GM23338 (cell line): ENCODE measurements around the gene CKS1B. TPM values are rescaled to one million over a fixed set of nuclear protein-coding genes. Genes with fewer than 3 reads are reported as not detected.

Experiments
- CREB1 ChIP-seq: fragments of 250-450 bp; sonication (Bioruptor Pico); IDR thresholded peaks from 2 replicates; pipeline ENCODE4 v1.5.0; 2020; ENCODE audit warnings: low read depth, mild to moderate bottlenecking, moderate library complexity
- EZH2 ChIP-seq: fragments of 200-600 bp; sonication (generic); IDR thresholded peaks from one replicate; pipeline ENCODE4 v1.8.0; 2017; ENCODE audit warnings: antibody characterized with exemption, mild to moderate bottlenecking, low read depth; ENCODE audit not compliant: unreplicated experiment
- EZH2phosphoT487 ChIP-seq: fragments of 200-600 bp; sonication (generic); IDR thresholded peaks from one replicate; pipeline ENCODE4 v1.8.1; 2018; ENCODE audit warnings: antibody characterized with exemption; ENCODE audit not compliant: unreplicated experiment
- NANOG ChIP-seq: IDR thresholded peaks from 2 replicates; pipeline ENCODE4 v1.6.1; 2016; ENCODE audit warnings: antibody characterized with exemption, borderline replicate concordance
- ZNF331 ChIP-seq: fragments of 250-450 bp; sonication (Bioruptor Pico); IDR thresholded peaks from 2 replicates; pipeline ENCODE4 v1.5.0; 2020; ENCODE audit warnings: low read depth, mild to moderate bottlenecking, moderate library complexity
- ZNF462 ChIP-seq: fragments of 250-450 bp; sonication (Bioruptor Pico); IDR thresholded peaks from 2 replicates; pipeline ENCODE4 v1.5.0; 2020; ENCODE audit warnings: mild to moderate bottlenecking, moderate library complexity
- polyA plus RNA-seq: library from polyadenylated mRNA; unstranded; fragments of >200 nt; fragmentation: Nextera tagmentation; extraction: Ambion mirVana; gene quantifications from 2 replicates; pipeline ENCODE4 v1.2.1, GENCODE V29; 2016
- total RNA-seq: library from RNA; depleted of rRNA; stranded (reverse); fragments of >200 nt; shearing (Covaris generic); gene quantifications from 2 replicates; pipeline ENCODE4 v1.2.3, GENCODE V29; 2014
- TF ChIP-seq, protein P1 (sequence below), 2 experiments: fragments of 200-600 bp in 1 of 2; sonication (generic) in 1 of 2; conservative IDR thresholded peaks; 2 replicates each; pipeline versions ENCODE4 v1.5.1 to v1.6.1; 2016 to 2017; ENCODE audit warnings: antibody characterized with exemption in 2 of 2, low read depth in 2 of 2, mild to moderate bottlenecking in 2 of 2, moderate library complexity in 1 of 2

CKS1B gene
- total and polyA plus RNA-seq, 2 experiments from 2014 or later: 296 to 617 TPM

DNA sequence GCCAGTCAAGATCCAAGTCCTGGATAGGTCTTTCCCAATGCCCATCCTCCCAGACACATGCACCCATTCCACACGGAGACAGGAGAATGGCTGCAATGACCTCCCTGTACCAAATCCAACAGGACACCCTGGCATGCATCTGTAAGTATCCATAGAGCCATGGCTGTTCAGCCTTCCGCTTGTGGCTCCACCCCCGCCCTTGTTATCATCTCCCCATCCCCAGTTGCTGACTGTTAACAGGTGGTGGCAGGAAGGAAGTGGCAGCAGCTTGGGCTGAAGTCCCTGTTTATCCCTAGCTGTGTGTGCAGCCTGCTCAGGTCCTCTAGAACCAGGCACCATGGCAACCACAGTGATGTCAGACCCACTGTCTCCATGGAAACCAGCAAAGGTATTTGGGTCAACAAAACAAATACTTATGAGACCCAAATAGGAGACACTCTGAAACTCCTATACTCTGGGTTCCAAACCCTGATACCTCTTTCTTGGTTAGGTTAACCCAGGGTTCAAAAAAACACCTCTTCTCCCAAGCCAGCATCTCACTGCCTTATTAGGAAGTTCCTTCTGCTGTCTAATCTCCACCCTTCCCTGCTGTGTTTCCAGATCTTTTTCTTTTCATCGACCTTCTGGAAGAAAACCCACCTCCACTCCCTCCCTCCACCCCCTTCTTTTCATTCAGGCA lies 19.3 kb upstream of the CKS1B start (continued):
- no peak for TF ChIP-seq ZNF462 (CRISPR knock-in tag)
- TF ChIP-seq ZNF331 (CRISPR knock-in tag): no peak
- no peak for TF ChIP-seq EZH2
- TF ChIP-seq NANOG: no peak
- TF ChIP-seq, protein P1, sequence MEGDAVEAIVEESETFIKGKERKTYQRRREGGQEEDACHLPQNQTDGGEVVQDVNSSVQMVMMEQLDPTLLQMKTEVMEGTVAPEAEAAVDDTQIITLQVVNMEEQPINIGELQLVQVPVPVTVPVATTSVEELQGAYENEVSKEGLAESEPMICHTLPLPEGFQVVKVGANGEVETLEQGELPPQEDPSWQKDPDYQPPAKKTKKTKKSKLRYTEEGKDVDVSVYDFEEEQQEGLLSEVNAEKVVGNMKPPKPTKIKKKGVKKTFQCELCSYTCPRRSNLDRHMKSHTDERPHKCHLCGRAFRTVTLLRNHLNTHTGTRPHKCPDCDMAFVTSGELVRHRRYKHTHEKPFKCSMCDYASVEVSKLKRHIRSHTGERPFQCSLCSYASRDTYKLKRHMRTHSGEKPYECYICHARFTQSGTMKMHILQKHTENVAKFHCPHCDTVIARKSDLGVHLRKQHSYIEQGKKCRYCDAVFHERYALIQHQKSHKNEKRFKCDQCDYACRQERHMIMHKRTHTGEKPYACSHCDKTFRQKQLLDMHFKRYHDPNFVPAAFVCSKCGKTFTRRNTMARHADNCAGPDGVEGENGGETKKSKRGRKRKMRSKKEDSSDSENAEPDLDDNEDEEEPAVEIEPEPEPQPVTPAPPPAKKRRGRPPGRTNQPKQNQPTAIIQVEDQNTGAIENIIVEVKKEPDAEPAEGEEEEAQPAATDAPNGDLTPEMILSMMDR (conservative IDR thresholded peaks at IDR 0.05; ENCODE audit: low read depth in 2 of 2): no peak; a peak in 1 of 4 replicates
- no peak for TF ChIP-seq CREB1 (CRISPR knock-in tag)
- TF ChIP-seq EZH2phosphoT487: no peak
